Fibroblast of mammary gland (primary cell): ENCODE measurements around the gene PILRB.
"Not testable (repeated sequence)": the region's sequence is repeated elsewhere in the genome, so short reads cannot be mapped to it uniquely, and the experiment has no call there.

Experiments
- DNase-seq: peaks from one replicate; pipeline ENCODE4 v3.0.0-alpha.2; 2010; ENCODE audit warnings: low read depth
- H3K4me3 ChIP-seq: 2 replicates; pipeline ENCODE4 v1.5.1; 2011; ENCODE audit warnings: low read depth, mild to moderate bottlenecking, low read length, moderate library complexity; ENCODE audit not compliant: control insufficient read depth
- TF ChIP-seq, protein P1 (sequence below): conservative IDR thresholded peaks from 2 replicates; pipeline ENCODE4 v1.5.1; 2011; ENCODE audit warnings: low read depth, low read length, inconsistent platforms; ENCODE audit not compliant: control insufficient read depth, insufficient read depth

PILRB gene

DNA sequence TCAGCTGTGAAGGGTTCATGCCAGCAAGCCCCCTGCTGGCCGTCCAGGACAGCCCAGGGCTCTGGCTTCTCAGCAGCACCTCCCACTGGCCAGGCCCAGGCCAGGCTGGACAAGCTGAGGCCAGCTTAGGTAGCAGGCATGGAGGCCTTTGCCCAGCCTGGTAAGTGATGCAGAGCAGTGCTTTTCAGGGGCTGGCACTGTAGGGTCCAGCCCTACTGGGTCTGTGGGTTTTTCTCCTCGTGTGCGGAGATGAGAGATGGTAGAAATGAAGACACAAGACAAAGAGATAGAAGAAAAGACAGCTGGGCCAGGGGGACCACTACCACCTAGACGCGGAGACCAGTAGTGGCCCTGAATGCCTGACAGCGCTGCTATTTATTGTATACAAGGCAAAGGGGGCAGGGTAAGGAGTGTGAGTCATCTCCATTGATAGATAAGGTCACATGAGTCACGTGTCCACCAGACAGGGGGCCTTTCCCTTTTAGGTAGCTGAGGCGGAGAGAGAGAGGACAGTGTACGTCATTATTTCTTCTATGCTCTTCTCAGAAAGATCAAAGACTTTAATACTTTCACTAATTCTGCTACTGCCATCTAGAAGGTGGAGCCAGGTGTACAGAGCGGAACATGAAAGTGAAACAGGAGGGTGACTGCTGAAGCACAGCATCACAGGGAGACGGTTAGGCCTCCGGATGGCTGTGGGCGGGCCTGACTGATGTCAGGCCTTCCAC is 13.2 kb upstream of the PILRB start:
- H3K4me3 ChIP-seq, result not testable (repeated sequence)
- TF ChIP-seq, protein P1, sequence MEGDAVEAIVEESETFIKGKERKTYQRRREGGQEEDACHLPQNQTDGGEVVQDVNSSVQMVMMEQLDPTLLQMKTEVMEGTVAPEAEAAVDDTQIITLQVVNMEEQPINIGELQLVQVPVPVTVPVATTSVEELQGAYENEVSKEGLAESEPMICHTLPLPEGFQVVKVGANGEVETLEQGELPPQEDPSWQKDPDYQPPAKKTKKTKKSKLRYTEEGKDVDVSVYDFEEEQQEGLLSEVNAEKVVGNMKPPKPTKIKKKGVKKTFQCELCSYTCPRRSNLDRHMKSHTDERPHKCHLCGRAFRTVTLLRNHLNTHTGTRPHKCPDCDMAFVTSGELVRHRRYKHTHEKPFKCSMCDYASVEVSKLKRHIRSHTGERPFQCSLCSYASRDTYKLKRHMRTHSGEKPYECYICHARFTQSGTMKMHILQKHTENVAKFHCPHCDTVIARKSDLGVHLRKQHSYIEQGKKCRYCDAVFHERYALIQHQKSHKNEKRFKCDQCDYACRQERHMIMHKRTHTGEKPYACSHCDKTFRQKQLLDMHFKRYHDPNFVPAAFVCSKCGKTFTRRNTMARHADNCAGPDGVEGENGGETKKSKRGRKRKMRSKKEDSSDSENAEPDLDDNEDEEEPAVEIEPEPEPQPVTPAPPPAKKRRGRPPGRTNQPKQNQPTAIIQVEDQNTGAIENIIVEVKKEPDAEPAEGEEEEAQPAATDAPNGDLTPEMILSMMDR, result peak; percentile 31
- peak; percentile 65 for DNase-seq

DNA sequence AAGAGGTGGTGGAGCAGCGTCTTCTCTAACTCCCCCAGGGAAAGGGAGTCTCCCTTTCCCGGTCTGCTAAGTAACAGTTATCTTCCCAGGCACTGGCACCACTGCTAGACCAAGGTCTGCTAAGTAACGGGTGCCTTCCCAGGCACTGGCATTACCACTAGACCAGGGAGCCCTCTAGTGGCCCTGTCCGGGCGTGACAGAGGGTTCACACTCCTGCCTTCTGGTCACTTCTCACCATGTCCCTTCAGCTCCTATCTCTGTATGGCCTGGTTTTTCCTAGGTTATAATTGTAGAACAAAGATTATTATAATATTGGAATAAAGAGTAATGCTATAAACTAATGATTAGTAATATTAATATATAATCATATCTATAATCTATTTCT is 12.6 kb upstream of the PILRB start:
- H3K4me3 ChIP-seq, result not testable (repeated sequence)
- TF ChIP-seq, protein P1, result peak; percentile 24
- DNase-seq, result peak; percentile 40

GRCh38 chr7:100346921-100347320 is 11.0 kb upstream of the PILRB start:
- DNase-seq, result no peak
- H3K4me3 ChIP-seq, result no peak overlapping the region
- TF ChIP-seq, protein P1, result no peak

DNA sequence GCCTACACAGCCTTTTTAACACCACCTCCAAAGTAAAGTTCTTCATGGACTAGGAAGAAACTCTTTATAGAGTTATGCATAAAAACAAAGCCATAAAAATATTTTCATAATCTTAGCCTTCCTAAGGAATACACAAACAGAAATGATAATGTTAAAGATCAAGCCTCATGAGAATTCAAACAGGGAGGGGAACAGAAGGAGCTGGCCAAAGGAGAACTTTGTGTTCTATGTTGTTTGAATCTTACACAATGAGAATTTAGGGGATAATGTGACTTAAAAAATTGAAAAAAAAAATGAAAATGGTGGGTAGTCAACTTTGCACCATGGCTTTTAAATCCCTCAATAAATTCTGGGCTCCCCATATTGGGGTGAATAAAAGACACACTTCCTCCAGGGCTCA is 9.1 kb upstream of the PILRB start:
- no peak overlapping the region for H3K4me3 ChIP-seq
- DNase-seq, result no peak
- TF ChIP-seq, protein P1, result no peak

GRCh38 chr7:100349757-100350156 is 8.2 kb upstream of the PILRB start:
- H3K4me3 ChIP-seq, result no peak overlapping the region
- TF ChIP-seq, protein P1, result no peak
- DNase-seq, result no peak

- no peak overlapping the region for H3K4me3 ChIP-seq
- TF ChIP-seq, protein P1, result no peak
- no peak for DNase-seq
Observed at GRCh38 chr7:100351657-100352058, 6.3 kb upstream of the PILRB start.

DNA sequence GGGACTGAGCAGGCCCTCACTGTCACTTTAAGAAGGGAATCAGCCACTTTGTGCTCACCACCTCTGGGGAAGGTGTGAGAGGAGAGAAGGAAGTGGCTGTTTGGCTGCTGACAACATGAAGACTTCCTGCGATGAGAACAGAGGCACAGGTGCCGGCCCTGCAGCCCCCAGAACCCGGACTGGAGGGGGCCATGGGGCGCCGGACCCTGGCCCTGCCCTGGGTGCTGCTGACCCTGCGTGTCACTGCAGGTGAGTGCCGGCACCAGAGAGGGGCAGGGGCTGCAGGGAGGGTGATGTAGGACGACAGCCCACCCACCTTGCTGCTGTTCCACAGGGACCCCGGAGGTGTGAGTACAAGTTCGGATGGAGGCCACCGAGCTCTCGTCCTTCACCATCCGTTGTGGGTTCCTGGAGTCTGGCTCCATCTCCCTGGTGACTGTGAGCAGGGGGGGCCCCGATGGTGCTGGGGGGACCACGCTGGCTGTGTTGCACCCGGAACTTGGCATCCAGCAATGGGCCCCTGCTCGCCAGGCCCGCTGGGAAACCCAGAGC is 5.6 kb upstream of the PILRB start:
- H3K4me3 ChIP-seq, DNase-seq: not testable (repeated sequence)
